Measurements from ENCODE around the gene CCS.
A peak's percentile ranks its signal among the peaks of the same experiment; 100 is the strongest.
"Not testable (repeated sequence)": the region's sequence is repeated elsewhere in the genome, so short reads cannot be mapped to it uniquely, and the experiment has no call there.

Gene CCS

DNA sequence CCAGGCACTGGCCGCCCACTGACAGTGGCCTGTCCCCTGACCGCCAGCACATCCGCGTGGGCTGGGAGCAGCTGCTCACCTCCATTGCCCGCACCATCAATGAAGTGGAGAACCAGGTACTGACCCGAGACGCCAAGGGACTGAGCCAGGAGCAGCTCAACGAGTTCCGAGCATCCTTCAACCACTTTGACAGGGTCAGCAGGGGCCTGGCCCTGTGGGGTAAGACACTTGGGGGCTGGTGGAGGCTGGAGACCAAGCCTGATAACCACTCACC, 31.1 kb upstream of the CCS start:
- no peak for DNase-seq

DNA sequence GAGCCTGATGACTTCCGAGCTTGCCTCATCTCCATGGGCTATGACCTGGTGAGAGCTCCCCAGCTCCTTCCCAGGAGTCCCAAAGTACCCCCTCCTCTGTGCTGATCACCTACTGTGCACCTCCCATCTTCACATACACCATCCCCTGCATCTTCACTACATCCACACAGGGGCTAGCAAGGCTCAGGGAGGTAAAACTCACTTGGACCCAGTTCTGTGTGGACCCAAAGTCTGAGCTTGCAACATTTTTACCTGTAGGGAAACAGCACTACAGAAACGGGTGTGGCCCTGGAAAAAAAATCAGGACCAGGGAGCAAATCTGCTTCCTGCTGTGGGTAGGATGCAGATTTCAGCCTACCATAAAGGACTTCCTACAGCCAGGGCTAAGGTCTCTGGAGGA, 30.7 kb upstream of the CCS start:
- no peak for DNase-seq

DNA sequence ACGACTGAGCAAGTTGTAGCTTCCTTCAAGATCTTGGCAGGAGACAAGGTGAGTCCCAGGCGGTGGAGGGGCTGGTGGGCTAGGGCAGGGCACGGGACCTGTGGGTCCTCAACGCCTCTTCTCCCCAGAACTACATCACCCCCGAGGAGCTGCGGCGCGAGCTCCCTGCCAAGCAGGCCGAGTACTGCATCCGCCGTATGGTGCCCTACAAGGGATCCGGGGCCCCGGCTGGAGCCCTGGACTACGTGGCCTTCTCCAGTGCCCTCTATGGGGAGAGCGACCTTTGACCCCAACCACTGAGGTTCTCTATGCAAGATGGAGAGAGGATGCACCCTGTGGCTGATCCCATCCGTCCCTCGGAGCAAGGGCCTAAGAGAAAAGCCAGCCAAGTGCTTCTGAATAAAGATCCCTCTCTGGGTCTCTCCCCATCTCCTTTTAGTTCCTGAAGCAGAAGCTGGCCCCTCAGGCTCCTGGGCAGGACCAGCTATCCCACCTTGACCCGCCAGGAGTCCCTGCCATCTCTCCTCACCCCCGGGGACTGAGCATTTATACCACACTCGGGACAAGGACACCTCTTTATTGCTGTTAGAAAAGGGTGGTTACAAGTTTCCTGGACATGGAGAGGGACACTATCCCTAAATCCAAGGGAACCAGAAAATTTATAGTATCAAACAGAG, 29.9 kb upstream of the CCS start:
- no peak for DNase-seq

DNA sequence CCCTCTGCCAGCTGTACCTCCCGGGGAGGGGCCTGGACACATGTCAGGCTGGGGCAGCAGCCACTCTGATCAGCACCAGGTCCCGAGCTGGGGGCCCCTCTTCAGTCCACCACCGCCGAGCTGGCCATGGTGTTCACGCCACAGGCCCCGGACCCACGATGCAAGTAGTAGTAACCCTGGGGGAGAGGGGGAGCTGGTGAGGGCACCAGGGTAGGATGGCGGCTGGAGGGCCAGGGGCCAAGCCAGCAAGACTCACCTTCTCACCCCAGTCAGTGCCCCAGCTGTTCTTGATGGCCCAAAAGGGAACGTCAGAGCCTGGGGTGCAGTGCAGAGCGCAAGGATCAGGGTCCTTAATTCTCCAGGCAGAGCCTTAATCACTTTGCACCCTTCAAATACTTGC, 29.2 kb upstream of the CCS start:
- no peak for DNase-seq

DNA sequence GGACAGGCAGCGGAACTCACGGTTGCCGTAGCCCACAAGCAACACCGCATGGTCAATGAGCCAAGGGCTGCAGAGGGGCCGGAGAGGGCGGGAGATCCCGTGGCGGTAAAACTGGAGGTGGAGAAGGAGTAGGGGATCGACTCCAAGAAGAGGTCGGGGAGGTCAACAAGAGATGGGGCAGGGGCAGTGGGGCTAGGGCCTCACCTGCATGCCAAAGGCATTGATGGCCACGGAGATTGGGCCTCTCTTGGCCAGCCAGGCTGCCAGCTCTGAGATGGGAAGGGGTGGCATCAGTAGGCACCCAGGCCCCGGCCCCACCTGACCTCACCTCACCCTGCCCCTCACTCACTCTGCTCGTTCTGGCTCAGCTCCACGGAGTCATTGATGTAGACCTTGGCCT, 28.4 kb upstream of the CCS start:
- no peak for DNase-seq

DNA sequence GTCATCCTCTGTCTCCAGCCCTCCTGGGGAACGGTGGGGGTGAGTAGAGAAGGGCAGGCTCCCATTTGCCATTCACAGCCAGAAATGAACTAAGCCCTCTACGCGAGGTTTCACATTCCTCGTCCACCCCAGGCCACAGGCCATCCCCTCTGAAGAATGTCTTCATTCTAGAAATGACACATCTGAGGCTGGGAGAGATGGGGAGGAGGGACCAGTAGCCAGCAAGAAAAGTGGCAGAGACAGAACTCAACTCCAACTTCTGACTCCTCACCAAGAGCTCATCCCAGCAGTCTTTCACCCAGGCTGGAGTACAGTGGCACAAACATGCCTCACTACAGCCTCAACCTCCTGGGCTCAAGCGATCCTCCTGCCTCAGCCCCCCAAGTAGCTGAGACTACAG, 28.0 kb upstream of the CCS start:
- DNase-seq: no peak

DNA sequence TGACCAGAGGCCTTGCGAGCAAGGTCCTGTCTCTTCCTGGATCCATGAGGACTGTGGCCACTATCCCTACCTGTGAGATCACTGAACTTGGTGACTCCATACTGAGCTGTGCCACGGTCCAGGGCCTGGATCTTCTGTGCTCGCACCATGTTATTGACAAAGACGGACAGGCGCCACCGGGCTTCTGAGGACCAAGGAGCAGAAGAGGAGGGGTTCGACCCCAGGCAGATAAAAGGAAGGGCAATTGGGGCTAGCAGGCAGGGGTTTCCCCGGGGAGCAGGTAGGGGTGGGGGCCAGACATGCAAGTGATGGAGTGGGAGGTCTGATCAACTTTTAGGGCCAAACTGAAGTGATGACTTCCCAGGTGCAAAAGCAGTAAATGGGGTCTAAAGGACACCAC, 26.8 kb upstream of the CCS start:
- no peak for DNase-seq

DNA sequence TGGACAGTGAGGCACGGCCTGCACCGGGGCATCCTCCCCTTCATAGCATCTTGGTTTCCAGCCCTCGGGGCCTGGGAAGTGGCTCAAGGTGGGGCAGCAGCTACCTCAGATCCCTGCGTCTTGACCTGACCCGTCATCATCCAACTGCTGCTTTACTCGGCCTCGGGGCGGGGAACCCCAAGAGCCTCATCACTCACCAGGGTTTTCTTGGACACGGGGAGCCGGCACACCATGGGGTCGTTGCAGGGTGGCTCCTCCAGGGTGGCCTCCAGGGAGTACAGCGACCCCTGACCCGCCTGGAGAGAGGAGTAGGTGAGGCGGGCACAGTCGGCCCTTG, 25.2 kb upstream of the CCS start:
- DNase-seq: no peak

DNA sequence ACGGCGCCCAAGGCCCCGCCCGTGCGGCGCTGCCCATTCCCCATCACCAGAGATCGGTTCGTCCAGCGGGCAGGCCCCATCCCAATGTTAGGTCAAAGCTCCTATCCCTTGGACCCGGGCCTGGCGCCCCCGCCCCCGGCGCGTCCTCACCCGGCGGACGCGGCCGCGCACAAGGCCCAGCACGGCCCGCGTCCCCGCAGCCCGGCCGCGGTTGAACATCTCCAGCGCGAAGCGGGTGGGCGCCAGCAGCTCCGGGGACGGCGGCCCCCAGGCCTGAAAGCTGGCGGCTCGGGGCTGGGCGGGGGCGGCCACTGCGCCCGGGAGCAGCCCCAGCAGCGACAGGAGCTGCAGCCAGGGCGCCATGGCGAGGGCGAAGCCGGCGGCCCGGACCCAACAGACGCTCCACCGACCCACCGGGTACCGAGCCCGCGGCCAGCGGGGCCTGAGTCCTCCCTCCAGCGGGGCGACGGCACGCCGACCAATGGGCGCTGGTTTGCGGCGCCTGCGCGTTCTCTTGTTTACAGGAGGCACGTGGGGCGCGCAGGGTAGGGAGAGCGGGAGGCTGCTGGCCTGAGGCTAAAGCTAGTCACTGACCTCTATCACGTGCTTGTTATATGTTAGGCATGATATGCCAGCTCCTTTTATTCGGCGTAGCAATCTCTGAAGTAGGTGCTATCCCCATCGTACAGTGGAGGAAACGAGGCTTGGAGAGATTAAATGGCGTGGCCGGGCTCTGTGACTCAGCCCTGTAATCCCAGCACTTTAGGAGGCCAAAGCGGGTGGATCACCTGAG, 24.7 kb upstream of the CCS start, which contains the start of gene CTSF:
Gene CTSF, minus strand, starts transcription at position 483 of the 793 bp plus-strand sequence. Its CDS starts 120 bp downstream, at position 363.
- DNase-seq: peak; percentile 49

DNA sequence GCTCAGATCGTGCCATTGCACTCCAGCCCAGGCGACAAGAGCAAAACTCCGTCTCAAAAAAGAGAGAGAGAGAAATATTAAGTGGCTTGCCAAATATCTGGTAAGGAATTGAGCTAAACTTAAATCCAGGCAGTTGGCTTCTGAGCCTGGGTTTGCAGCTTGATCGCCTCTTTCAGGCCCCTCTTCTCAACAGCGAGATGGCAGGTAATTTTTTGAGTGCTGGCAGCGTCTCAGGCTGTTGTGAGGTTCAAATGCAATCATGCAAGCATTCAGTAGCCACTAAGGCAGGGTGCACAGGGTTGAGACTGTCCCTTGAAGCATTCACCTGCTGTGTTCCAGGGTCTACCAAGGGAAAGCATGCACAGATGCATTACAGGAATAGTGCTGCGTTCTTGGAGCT, 23.9 kb upstream of the CCS start:
- no peak for DNase-seq

DNA sequence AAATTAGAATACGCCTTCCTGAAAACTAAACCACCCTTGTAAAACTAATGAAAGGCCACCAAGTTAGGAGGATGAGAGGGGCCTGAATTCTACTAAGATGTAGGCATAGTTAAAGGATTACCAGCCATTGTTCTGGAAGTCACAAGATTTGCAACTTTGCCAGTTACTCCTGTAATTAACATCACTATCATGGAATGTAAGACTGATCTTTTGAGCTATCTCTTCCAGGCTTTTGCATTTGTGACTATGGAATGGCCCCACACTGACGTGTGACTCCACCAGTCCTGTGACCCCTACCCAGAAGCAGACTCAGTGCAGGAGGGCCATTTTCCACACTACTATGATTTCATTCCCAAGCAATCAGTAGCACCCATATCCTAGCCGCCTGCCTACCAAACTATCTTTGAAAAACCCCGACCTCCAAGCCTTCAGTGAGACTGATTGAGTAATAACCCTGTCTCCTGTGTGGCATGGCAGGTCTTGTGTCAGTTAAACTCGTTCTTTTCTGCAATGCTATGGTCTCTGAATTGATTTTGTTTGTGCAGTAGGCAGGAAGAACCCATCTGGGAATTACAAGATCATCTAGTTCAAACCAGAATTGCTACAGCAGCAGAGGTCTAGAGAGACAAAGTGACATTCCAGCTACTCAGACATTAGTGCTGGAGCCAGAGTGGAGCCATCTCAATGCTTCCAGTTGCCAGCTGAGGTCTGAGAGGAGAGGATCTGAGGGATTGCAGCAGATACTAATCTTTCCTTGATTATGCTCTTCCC, 22.7 kb upstream of the CCS start:
- DNase-seq: no peak

DNA sequence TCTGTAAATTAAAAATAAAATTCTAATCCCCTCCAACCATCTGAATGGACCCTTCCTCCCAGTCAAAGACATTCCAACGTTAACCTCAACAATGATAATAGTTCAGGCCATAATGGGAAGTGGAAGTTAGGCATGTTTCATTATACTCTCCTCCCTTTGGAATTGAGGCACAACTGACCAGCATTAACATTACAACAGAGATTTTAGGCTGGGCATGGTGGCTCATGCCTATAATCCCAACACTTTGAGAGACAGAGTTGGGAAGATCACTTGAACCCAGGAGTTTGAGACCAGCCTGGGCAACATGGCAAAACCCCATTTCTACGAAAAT, 22.2 kb upstream of the CCS start:
- DNase-seq: no peak

DNA sequence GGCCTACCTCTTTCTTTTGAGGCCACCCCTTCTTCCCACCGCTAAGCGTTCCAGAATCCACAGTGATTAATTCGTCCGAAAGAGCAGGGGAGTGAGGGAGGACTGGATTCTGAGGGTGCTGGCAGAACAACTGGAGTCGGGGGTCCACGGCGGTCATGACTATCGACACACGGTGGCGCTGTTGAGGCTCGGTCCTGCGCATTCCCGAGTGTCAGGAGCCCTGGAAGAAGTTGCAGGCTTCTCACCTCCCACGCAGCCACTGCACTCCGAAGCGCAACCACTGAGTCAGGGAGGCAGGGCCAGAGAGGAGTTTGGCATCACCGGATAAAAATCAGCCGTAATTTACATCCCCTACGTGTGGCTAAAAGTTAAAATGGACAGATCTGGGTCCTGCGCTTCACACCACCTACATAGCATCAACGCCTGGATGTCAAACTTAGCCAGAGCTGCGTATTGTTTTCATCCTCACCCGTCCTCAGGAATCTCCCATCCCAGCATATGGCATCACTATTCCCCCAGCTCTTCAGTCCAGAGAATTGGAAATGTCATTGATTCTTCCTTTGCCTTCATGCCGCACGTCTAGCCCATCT, 13.9 kb upstream of the CCS start:
- DNase-seq: peak; percentile 24

DNA sequence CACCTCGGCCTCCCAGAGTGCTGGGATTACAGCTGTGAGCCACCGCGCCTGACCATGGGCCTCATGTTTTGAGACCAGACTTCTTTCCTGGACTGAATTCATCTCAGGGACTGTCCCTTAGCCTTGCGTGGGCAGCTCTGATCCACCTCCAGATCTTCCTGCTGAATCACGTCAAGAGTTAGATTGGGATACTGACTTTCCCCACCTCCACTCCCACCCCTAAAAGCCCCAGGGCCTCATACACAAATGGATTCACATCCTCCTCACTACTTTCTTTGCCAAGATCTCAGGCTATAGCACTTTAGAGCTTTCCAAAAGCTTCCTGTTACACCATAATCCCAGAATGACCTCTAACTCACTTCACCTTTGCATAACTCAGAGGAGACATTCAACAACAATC, 12.2 kb upstream of the CCS start:
- DNase-seq: no peak

DNA sequence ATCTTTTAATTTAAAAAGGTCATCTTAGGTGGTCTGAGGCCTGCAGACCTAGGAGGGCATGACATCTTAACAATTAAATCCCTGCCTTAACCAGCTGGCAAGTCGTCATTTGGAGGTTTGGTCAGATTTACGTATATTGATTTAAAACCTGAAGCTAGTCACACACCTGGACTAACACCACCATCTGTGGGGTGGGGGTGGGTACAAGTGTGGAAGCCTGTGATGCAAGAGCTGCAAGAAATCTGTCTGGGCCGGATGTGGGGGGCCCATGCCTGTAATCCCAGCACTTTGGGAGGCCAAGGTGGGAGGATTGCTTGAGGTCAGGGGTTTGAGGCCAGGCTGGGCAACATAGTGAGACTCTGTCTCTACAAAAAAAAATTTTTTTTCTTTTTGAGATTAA, 11.7 kb upstream of the CCS start:
- DNase-seq: no peak

DNA sequence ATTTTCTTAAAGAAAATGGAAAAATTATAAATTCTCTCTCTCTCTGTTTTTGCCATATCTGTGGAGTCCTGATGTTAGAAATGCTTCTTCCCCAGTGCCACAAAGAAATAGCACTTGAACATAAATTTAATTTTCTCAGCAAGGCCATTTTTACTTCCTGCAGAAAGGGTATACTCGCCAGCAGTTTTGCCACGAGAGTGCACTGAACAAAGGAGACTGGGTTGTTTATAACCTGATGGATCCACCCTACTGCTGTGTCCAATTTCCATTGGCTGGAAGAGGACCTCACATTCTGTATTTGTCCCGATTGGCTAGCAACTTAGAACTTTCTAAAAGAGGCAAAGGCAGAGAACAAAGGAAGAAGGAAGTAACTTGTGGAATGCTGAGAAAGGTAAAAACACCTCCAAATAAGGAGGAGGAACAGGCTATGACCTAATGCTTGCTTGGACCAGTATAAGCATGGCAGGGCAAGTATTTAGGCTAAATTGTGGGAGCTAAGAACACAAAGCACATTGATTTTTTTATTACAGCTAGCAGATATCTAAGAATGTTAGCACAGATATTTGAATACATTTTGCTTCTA, 10.3 kb upstream of the CCS start:
- DNase-seq: not testable (repeated sequence)

DNA sequence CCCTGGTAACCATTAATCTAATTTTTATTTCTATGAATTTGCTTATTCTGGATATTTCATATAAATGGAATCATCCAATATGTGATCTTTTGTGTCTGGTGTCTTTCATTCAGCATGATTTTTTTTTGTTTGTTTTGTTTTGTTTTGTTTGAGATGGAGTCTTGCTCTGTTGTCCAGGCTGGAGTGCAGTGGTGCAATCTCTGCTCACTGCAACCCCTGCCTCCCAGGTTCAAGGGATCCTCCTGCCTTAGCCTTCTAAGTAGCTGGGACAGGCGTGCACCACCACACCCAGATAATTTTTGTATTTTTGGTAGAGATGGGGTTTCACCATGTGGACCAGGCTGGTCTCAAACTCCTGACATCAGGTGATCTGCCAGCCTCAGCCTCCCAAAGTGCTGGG, 7.5 kb upstream of the CCS start:
- not testable (repeated sequence) for DNase-seq

DNA sequence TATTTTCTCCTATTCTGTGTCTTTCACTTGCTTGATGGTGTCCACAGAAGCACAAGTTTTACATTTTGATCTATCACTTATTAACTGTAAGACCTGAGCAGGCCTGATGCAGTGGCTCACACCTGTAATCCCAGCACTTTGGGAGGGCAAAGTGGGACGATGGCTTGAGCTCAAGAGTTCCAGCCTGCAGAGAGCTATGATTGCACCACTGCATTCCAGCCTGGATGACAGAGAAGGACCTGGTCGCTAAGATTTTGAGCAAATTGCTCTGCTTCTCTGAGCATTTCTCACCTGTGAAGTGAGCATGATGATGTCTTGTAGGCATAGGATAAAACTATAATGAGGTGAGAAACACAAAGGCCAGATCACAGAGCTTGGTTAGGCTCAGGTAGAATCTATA, 6.8 kb upstream of the CCS start:
- no peak for DNase-seq

DNA sequence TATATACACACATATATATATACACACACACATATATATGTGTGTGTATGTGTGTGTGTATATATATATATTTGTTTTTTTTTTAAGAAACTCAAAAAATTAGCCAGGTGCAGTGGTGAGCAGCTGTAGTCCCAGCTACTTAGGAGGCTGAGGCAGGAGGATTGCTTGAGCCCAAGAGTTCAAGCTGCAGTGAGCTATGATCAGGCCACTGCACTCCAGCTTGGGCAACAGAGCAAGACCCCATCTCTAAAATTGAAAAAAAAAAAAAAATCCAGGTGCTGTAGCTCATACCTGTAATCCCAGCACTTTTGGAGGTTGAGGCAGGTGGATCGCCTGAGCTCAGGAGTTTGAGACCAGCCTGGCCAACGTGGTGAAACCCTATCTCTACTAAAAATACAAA, 3.7 kb upstream of the CCS start:
- not testable (repeated sequence) for DNase-seq

DNA sequence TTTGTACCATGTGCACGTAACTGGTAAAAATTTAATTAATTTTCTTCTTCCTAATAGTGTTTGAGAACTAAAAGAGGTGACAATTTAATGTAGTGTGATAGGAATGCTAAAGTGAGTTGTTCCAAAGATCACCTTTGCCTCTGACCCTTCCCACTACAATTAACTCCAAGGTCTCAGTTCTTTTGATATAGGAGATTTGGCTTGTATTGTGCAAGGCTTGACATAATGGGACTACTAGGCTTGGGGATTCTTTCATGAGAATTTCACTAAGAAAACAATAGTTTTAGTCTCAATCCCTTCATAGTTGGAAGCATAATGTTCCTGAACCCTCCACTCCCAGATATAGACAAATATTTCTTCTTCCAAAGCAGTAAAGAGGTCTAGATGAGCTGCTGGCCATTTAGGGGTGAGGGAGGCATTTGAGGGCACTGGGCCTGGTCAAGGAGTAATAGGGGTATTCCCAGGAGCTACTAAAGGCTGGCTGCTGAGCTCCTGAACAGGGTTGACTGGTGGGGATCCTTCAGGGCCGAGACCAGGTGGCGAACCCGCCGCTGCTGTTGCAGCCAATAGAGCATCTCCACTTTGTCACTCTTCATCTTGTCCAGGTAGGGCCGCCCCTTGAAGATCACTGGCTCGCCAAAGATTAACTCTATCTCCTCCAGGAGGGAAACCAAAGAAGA, 2.8 kb upstream of the CCS start:
- DNase-seq: no peak

DNA sequence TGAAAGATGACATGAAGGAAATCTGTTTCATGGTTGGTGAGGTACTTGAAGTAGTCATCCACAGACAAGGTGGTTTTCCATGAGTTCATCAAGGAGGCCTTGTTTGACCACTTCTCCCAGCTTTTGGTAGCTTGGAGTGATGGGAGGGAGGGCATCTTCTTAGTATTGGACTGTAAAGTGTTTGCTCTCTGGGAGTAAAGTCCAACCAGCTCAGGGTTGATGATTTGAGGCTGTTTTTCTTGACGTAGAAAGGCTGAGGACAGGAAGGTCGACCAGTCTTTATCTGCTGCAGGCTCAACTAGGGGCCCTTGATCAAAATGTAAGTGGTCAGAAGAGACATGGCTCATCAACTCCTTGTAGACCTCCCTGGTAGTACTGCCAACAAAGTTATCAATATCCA, 1.8 kb upstream of the CCS start:
- DNase-seq: no peak

DNA sequence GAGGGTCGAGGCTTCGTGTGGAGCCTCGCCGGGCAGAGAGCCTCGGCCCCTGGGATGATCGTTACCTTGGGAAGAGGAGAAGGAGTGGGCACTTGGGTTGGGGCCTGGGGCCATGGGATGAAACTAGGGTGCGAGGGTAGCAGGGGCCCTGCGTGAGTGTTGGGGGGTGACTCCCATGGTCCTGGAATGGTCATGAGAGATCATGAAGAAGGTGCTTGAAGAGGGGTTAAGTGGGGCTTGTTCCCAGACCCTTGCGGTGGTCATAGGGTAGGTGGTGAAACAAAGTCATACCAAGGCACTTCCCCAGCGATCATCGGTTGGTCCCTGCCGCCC, 284 bp downstream of the CCS start:
- DNase-seq: no peak

DNA sequence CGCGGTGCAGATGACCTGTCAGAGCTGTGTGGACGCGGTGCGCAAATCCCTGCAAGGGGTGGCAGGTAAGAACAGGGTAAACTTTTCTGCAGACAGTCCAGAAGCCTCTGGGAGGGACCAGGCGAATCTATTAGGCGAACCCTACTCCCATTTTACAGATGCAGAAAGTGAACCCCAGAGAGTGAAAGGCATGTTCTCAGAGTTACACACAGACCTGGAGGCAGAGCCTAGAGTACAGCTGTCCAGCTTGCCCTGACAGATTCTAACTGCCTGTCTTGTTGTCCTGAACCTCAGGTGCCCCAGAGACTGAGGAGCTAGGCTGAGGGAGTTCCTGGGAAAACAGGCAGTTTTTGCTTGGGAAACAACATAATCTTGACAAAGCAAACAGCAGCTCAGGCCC, 665 bp downstream of the CCS start:
- DNase-seq: no peak

All from MV-4-11 (cell line).